AG08395 (cell line): Measurements from ENCODE around the gene NT5C1A.
A peak's percentile ranks its signal among the peaks of the same experiment; 100 is the strongest.

ENCODE experiments used
- DNase-seq: peaks from one replicate; pipeline ENCODE4 v3.0.0; 2012; ENCODE audit warnings: mixed read lengths, low spot score

The NT5C1A gene

DNA sequence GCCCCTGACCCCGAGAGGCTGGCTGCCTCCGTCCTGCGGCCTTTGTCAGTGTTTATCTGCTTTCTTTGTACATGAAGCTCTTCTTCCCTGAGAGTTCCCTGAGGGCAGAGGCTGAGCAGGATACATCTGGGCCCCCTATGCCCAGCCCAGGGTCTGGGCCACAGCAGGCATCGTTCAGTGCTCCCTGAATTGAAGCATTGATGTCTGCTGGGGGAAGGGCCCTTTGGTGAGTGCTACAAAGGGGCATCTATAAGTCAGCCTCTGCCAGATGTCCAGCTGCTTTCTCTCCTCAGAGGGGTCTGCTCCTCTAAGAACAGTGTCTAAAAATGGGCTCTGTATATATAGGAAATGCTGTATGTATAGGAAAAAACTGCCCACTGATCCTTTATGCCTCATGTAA, 34.5 kb downstream of the NT5C1A start:
- DNase-seq: no peak

- no peak for DNase-seq
These were observed 36.1 kb downstream of the NT5C1A start for GRCh38 chr1:39635871-39636210.

- DNase-seq: no peak
These were observed 36.6 kb downstream of the NT5C1A start for GRCh38 chr1:39635205-39635870.

- DNase-seq: no peak
These were observed 38.5 kb downstream of the NT5C1A start for GRCh38 chr1:39633422-39633821.

GRCh38 chr1:39632682-39633417, 39.1 kb downstream of the NT5C1A start:
- peak; percentile 88 for DNase-seq

- DNase-seq: no peak
These were observed 39.6 kb downstream of the NT5C1A start for GRCh38 chr1:39632323-39632681.

DNA sequence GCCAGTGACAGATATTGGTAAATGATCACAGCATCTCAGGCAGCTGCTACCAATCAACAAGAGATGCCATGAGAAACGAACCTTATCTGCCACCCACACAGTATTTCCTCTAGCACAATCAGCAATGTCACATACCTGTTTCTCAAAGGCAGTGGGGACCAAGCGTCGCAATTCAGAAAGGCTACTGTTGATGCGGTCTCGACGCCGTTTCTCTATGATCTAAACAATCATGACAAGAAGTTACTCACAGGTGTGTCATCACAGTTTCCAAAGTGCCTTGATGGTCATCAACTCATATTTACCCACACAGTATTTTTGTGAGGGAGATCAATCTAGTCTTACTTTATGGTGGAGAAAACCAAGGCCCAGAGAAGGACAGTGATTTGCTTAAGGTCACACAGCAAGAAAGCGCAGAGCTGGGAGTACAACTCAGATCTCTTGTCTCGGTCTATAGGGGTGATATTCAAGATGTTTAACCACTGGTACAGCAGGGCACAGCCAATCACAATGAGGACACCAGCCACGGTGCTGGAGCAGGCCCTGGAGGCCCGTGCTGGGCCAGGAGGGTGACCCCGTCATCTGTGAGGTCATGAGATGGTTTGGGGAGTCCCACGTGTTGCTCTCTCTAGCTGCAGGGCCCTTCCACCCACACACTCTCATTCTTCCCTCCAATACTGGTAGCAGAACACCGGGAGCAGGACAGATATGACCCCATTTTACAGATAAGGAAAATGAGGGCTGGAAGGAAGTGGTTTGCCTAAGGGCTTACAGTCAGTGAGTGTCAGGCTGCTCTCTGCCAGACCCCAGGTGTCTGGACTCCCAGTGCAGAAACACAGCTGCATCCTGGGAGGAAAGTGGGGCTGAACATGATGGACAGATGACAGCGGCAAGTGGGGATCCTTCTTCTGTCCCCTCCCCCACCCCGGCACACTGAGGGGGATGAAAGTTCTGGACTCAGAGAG, 40.3 kb downstream of the NT5C1A start:
- no peak for DNase-seq

DNA sequence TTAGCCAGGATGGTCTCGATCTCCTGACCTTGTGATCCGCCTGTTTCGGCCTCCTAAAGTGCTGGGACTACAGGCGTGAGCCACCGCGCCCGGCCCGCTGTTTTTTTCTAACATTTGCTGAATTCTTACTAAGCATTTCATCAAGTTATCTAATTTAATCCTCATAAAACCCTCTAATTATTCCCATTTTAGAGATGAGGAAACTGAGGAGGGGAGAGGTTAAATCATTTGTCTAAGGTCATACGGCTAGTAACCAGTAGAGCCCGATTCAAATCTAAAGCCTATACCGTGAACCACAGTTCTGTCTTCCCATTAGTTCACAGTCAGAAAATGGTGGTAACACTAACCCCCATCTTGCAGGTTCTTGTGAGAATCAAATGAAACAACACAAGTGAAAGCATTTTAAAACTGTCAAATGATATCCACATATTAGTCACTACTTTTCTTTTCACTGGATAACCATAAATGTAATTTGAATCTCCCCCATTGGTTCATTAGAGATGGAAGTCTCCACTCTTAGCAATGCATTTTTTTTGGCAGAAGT, 43.0 kb downstream of the NT5C1A start:
- no peak for DNase-seq

- no peak for DNase-seq
These were observed 45.3 kb downstream of the NT5C1A start for GRCh38 chr1:39626646-39627045.

DNA sequence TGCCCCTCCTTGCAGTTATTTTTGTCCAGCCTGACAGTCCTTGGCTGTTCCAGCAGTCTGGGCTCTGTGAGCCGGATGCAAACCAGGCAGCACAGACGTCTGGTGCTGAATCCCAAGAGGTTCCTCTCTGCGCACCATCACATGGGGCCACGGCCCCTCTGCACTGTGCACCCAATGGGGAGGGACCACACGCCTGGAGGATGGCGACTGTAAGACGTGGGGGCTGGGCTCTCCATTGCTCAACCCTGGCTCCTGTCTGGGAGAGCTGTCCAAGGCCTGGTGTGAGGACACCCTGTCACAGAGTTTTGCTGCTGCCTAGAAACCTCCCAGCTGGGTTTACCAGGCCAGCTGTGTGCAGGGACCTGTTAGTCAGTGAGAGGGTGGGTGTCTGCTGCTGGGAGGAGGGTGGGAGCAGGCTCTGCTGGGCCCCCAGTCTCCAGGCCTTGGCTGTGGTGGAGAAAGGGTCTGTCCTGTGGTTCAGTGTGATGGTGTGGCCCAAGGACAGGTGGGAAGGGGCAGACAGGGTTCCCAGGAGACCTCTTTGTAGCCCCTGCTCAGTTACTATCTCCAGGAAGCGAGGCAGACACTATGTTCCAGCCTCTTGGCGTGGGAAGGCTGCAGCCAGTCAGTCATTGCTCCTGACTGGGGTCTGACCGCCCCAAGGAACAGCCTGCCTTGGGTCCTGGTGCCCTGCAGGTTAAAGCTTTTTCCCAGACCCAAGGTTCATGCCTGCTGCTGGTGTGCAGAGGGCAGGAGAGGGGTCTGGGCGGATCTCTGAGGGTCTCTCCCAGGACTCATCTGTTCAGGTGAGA, 46.2 kb downstream of the NT5C1A start:
- peak; percentile 58 for DNase-seq

DNA sequence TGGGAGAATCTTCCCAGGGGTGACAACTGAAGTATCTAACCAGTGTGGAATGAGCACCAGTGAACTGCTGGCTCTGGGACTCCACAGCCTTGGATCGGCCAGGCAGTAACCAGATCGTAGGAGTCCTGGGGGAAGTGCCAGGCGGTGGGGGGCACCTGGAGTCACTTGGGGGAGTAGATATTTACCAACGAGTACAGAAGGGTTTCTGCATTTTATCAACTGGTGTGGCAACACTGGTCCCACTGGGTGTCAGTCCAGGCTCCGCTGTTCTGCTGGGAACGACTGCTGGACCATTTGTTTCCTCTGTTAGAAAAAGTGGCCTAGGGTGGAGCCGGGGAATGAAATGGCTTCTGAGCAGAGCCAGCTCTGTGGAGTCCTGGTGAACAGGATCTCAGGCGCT, 46.9 kb downstream of the NT5C1A start:
- DNase-seq: no peak

DNA sequence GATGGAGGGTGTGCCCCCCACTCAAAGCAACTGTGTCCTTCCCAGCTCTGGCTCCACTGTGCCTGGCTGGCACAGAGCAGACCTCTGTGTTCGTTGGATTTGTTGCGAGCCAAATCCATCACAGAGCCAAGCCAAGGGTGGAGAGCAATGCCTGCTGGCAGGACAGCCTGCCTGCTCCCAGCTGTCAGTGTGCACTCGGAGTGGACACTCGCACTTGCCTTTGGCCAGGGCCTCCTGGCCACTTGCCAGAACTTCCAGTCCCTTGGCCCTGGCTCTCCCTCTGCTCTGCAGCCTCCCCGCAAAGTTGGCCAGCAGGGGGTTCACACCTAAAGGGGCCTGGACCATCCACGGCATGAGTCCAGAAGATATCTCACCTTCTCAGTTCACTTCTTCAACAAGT, 48.9 kb downstream of the NT5C1A start:
- no peak for DNase-seq

DNA sequence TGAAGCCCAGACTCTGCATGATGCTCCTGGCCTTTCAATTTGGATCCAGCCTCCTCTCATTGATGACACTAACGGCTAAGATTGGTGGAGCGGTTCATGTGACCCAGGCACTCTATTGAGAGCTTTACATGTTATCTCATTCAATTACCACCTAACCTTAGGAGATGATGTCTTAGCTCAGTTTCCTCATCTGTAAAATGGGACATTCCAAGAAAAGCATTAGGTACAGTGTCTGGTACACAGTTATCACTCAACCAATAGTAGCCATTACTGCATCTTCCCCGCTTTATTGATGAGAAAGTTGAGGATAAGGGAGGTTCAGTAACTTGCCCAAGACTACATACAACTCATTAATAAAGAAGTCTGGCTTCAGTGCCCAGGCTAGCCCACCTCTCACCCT, 49.5 kb downstream of the NT5C1A start:
- no peak for DNase-seq

DNA sequence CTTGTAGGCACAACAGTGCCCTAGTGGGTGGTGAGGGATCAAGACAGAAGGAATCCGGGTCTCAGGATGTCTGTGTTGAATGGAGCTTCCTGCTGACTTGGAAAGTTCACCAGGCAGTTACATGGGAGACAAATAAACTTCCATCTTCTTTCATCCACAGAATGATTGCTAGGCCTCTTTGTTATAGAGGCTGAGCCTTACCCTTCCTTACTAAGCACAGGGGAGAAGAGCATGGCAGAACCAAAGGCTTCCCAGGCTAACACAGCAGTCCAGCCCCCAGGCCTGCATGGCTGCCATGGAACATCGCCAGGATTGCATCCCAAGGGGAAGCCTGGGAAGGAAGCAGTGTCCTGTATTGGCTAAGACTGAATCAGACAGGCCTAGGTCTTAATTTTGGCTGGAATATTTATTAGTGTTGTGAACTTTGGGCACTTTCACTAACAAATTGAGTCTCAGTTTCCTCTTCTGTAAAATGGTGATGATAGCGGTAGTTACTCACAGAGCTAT, 51.2 kb downstream of the NT5C1A start:
- no peak for DNase-seq

GRCh38 chr1:39617488-39618049, 54.3 kb downstream of the NT5C1A start:
- DNase-seq: no peak

- no peak for DNase-seq
These were observed 56.7 kb downstream of the NT5C1A start for GRCh38 chr1:39615086-39615673.

GRCh38 chr1:39614488-39614887, 57.4 kb downstream of the NT5C1A start:
- DNase-seq: no peak

GRCh38 chr1:39613250-39613649, 58.7 kb downstream of the NT5C1A start:
- no peak for DNase-seq

GRCh38 chr1:39609618-39610331, 62.1 kb downstream of the NT5C1A start:
- peak; percentile 61 for DNase-seq
